ENCODE results near the gene SRCIN1.

SRCIN1 gene

GRCh38 chr17:38577645-38578173 is 28.0 kb downstream of the SRCIN1 start:
- TF ChIP-seq CTCF (IDR thresholded peaks at IDR 0.05), result no peak
- TF ChIP-seq ZFX (IDR thresholded peaks at IDR 0.05; ENCODE audit: borderline replicate concordance), result no peak
- H3K27ac ChIP-seq, result no peak overlapping the region

GRCh38 chr17:38577244-38577643 is 28.5 kb downstream of the SRCIN1 start:
- TF ChIP-seq ZFX (IDR thresholded peaks at IDR 0.05; ENCODE audit: borderline replicate concordance) (no peak), CTCF (IDR thresholded peaks at IDR 0.05) (no peak; the same call in 1 of the 2 replicates)
- H3K27ac ChIP-seq, result no peak overlapping the region

GRCh38 chr17:38575781-38576180 is 30.0 kb downstream of the SRCIN1 start:
- no peak for TF ChIP-seq CTCF (IDR thresholded peaks at IDR 0.05)
- no peak for TF ChIP-seq ZFX (IDR thresholded peaks at IDR 0.05; ENCODE audit: borderline replicate concordance)
- H3K27ac ChIP-seq, result no peak overlapping the region

GRCh38 chr17:38574712-38575111 is 31.0 kb downstream of the SRCIN1 start:
- TF ChIP-seq ZFX (IDR thresholded peaks at IDR 0.05; ENCODE audit: borderline replicate concordance), result no peak
- TF ChIP-seq CTCF (IDR thresholded peaks at IDR 0.05), result no peak
- no peak overlapping the region for H3K27ac ChIP-seq

GRCh38 chr17:38572669-38573365 is 32.9 kb downstream of the SRCIN1 start:
- no peak for TF ChIP-seq CTCF (IDR thresholded peaks at IDR 0.05)
- no peak for TF ChIP-seq ZFX (IDR thresholded peaks at IDR 0.05; ENCODE audit: borderline replicate concordance)
- no peak overlapping the region for H3K27ac ChIP-seq

GRCh38 chr17:38571833-38572668 is 33.7 kb downstream of the SRCIN1 start:
- H3K27ac ChIP-seq, result no peak overlapping the region
- TF ChIP-seq CTCF (IDR thresholded peaks at IDR 0.05), result no peak
- no peak for TF ChIP-seq ZFX (IDR thresholded peaks at IDR 0.05; ENCODE audit: borderline replicate concordance)

All from 22Rv1 (cell line).